Esophagus squamous epithelium (tissue), 5 donors: ENCODE measurements around the gene FRMD5. TPM values are rescaled to one million over a fixed set of nuclear protein-coding genes. Genes with fewer than 3 reads are reported as not detected.

Experiments used
- DNase-seq: peaks from one replicate; lab custom pipeline; 2025; lab: John Stamatoyannopoulos, UW
- H3K27ac ChIP-seq, 4 donors: fragments of 200-600 bp; sonication (generic); one replicate each; pipeline ENCODE4 v1.5.1; 2016 to 2019; ENCODE audit warnings: mild to moderate bottlenecking in 1 of 4
- H3K27me3 ChIP-seq, 4 donors: fragments of 200-600 bp; sonication (generic); 1 replicate in 3 of 4; 2 replicates in 1 of 4; pipeline versions ENCODE4 v1.5.1 to v1.6.0; 2017 to 2021; ENCODE audit warnings: antibody characterized with exemption in 1 of 4
- H3K36me3 ChIP-seq, 3 donors: fragments of 200-600 bp; sonication (generic); one replicate each; pipeline ENCODE4 v1.5.1; 2016 to 2019
- H3K4me1 ChIP-seq, 3 donors: fragments of 200-600 bp; sonication (generic); one replicate each; pipeline ENCODE4 v1.5.1; 2017 to 2019
- H3K4me3 ChIP-seq, 4 donors: fragments of 200-600 bp; sonication (generic); 1 replicate in 3 of 4; 2 replicates in 1 of 4; pipeline ENCODE4 v1.5.1; 2016 to 2019; ENCODE audit warnings: mild to moderate bottlenecking in 2 of 4, moderate library complexity in 1 of 4
- H3K9me3 ChIP-seq, 3 donors: fragments of 200-600 bp; sonication (generic); one replicate each; pipeline ENCODE4 v1.5.1; 2016 to 2019
- POLR2A ChIP-seq, 4 donors: fragments of 450-650 bp; IDR thresholded peaks; one replicate each; pipeline ENCODE4 v1.6.1; 2017; ENCODE audit warnings: antibody characterized with exemption in 4 of 4, mild to moderate bottlenecking in 4 of 4, moderate library complexity in 3 of 4
- WGBS, 2 donors: methylation state at CpG; one replicate each; pipeline ENCODE4 v1.1.5; 2018; 5-methylcytosine and 5-hydroxymethylcytosine counted together
- intact Hi-C: fragments of 100-400 bp; cut with DNase I; formaldehyde crosslinking; loops from one replicate; pipeline ENCODE4 v1.15.0; 2022
- total RNA-seq, 4 donors: library from RNA; depleted of rRNA; stranded (reverse); fragments of >200 nt; gene quantifications; one replicate each; pipeline ENCODE4 v1.1.0, GENCODE V29; 2016
- TF ChIP-seq, protein P1 (sequence below), 6 experiments: fragments of 450-650 bp in 4 of 6; fragments of 200-600 bp in 2 of 6; sonication (generic) in 2 of 6; IDR thresholded peaks; one replicate each; pipeline ENCODE4 v1.5.1; 2016 to 2019; ENCODE audit warnings: antibody characterized with exemption in 6 of 6, mild to moderate bottlenecking in 4 of 6, moderate library complexity in 4 of 6
- donor health status: DM: yes; HTN: yes; CAD: no.

FRMD5 gene
- total RNA-seq, 4 donors from 2014 or later: 0.19 TPM; not detected in 3

GRCh38 chr15:44029940-44030568, 165.0 kb downstream of the FRMD5 start:
- H3K9me3 ChIP-seq: no peaks in the 10 kb centered on the region
- intact Hi-C loops: no loop called here
- no peaks in the 10 kb centered on the region for H3K4me1 ChIP-seq
- peaks cover 0 to 8% (median 0%) of the 10 kb centered on the region in 4 donors for H3K27me3 ChIP-seq
- H3K4me3 ChIP-seq: no peak overlapping the region
- no peak for DNase-seq
- no peak overlapping the region for H3K27ac ChIP-seq
- 56 to 70% methylated on average over 2 of the region's 2 CpGs for WGBS, 2 donors
- H3K36me3 ChIP-seq: no peaks in the 10 kb centered on the region
- TF ChIP-seq POLR2A (IDR thresholded peaks at IDR 0.05): no peak
- TF ChIP-seq, protein P1, sequence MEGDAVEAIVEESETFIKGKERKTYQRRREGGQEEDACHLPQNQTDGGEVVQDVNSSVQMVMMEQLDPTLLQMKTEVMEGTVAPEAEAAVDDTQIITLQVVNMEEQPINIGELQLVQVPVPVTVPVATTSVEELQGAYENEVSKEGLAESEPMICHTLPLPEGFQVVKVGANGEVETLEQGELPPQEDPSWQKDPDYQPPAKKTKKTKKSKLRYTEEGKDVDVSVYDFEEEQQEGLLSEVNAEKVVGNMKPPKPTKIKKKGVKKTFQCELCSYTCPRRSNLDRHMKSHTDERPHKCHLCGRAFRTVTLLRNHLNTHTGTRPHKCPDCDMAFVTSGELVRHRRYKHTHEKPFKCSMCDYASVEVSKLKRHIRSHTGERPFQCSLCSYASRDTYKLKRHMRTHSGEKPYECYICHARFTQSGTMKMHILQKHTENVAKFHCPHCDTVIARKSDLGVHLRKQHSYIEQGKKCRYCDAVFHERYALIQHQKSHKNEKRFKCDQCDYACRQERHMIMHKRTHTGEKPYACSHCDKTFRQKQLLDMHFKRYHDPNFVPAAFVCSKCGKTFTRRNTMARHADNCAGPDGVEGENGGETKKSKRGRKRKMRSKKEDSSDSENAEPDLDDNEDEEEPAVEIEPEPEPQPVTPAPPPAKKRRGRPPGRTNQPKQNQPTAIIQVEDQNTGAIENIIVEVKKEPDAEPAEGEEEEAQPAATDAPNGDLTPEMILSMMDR (IDR thresholded peaks at IDR 0.05): no peak

- Histone ChIP-seq H3K9me3 (no peaks in the 10 kb centered on the region), H3K4me3 (no peak overlapping the region), H3K36me3 (no peaks in the 10 kb centered on the region), H3K27ac (no peak overlapping the region), H3K27me3 (peaks cover 0 to 12% (median 0%) of the 10 kb centered on the region in 4 donors), H3K4me1 (no peaks in the 10 kb centered on the region)
- DNase-seq: no peak
- intact Hi-C loops: no loop called here
- WGBS, 2 donors: 60 to 78% methylated on average over 2 of the region's 2 CpGs
- TF ChIP-seq, protein P1 (IDR thresholded peaks at IDR 0.05): no peak
- TF ChIP-seq POLR2A (IDR thresholded peaks at IDR 0.05): no peak
Observed at GRCh38 chr15:44029003-44029402, 166.1 kb downstream of the FRMD5 start.

- no peak for DNase-seq
- H3K27me3 ChIP-seq: peaks cover 0 to 12% (median 0%) of the 10 kb centered on the region in 4 donors
- no peaks in the 10 kb centered on the region for H3K4me1 ChIP-seq
- H3K9me3 ChIP-seq: no peaks in the 10 kb centered on the region
- TF ChIP-seq, protein P1 (IDR thresholded peaks at IDR 0.05): no peak
- TF ChIP-seq POLR2A (IDR thresholded peaks at IDR 0.05): no peak
- H3K27ac ChIP-seq: no peak overlapping the region
- H3K36me3 ChIP-seq: no peaks in the 10 kb centered on the region
- 60 to 75% methylated on average over 1 of the region's 1 CpG for WGBS, 2 donors
- no peak overlapping the region for H3K4me3 ChIP-seq
- intact Hi-C loops: no loop called here
Observed at GRCh38 chr15:44028349-44028748, 166.7 kb downstream of the FRMD5 start.

DNA sequence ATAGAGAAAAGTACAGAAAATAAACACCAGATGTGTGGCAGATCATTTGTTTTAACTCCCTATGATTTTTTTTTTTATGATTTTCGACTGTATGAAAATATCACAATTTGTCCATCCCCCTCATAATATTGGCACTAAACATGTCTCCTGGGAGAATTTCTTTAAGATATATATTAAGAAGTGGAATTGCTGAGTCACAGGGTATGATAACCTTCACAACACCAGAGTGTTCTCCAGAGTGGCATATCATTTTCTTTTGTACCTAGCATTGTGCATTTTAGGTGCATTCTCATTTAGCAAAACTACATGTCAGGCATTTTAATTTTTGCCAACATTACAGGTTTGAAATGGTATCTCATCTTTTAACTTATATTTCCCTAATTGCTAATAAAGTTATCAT, 170.9 kb downstream of the FRMD5 start:
- H3K27me3 ChIP-seq: peaks cover 0 to 19% (median 0%) of the 10 kb centered on the region in 4 donors
- TF ChIP-seq, protein P1 (IDR thresholded peaks at IDR 0.05): no peak
- TF ChIP-seq POLR2A (IDR thresholded peaks at IDR 0.05): no peak
- intact Hi-C loops: no loop called here
- H3K4me1 ChIP-seq: no peaks in the 10 kb centered on the region
- H3K9me3 ChIP-seq: no peaks in the 10 kb centered on the region
- WGBS, 2 donors: 40 to 61% methylated on average over 1 of the region's 1 CpG
- no peak overlapping the region for H3K4me3 ChIP-seq
- DNase-seq: no peak
- no peaks in the 10 kb centered on the region for H3K36me3 ChIP-seq
- no peak overlapping the region for H3K27ac ChIP-seq

GRCh38 chr15:44023176-44023575, 171.9 kb downstream of the FRMD5 start:
- TF ChIP-seq, protein P1 (IDR thresholded peaks at IDR 0.05): no peak
- TF ChIP-seq POLR2A (IDR thresholded peaks at IDR 0.05): no peak
- intact Hi-C loops: no loop called here
- 60 to 72% methylated on average over 2 of the region's 2 CpGs for WGBS, 2 donors

More at GRCh38 chr15:44023176-44023575, 171.9 kb downstream of the FRMD5 start:
- Histone ChIP-seq H3K9me3 (no peaks in the 10 kb centered on the region), H3K36me3 (no peaks in the 10 kb centered on the region), H3K27me3 (peaks cover 0 to 16% (median 0%) of the 10 kb centered on the region in 4 donors), H3K4me1 (no peaks in the 10 kb centered on the region), H3K27ac (no peak overlapping the region), H3K4me3 (no peak overlapping the region)
- no peak for DNase-seq
